ENCODE measurements around the gene RFX3. TPM values are rescaled to one million over a fixed set of nuclear protein-coding genes. Genes with fewer than 3 reads are reported as not detected.

Gene RFX3
- total RNA-seq, 1 donor from 2014 or later: 4.9 TPM

DNA sequence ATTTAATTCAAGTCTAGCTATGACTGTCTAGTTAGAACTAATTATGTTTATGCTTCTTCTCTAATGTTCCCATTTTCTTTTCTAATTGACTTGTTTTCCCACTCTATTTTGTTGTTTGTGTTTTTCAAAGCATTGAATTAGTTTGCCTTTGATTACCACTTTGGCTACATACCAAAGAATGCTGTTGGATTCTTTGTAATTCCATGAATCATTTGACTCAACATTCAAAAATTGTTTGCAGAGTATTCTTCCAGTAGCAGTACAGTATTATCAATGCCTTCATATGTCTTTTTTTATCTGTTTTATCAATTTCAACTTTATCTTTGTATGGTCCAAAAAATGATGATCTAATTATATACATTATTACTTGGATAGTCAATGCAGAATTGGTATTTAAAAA lies 288.7 kb downstream of the RFX3 start:
- DNase-seq (ENCODE audit: low read depth in 2 of 2): no peak

DNA sequence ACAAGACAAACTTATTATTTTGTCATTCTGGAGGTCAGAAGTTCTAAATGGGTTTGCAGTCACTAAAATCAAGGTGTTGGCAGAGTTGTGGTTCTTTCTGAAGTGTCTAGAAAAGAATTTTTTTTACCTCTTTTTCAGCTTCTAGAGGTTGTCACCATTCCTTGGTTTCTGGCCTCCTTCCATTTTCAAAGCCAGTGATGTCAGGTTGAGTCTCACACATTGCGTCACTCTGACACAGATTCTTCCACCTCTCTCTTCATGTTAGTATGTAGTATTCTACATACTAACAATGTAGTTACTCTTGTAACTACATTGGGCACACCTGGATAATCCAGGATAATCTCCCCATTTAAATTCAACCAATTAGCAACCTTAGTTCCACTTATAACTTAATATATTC lies 290.3 kb downstream of the RFX3 start:
- no peak for DNase-seq (ENCODE audit: low read depth in 2 of 2)

DNA sequence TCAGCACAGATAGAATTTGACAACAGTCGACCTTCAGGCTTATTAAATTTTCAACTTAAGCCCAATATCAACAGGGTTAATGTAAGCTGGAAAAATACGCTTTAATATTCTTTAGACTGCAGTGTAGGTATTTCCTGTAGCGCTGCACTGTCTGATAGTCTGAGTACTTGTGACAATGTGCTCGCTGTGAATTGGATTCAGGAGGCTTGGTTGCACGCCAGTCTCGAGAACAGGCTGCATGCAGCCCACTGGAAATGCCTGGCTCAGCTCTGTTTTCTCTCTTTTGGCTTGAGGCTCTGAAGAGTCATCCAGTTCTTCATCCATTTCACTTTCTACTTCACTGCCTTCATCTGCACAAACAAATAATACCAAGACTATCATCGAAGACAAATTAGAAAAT lies 300.9 kb downstream of the RFX3 start:
- peak; percentile 55 to 79 for DNase-seq (ENCODE audit: low read depth in 2 of 2)

DNA sequence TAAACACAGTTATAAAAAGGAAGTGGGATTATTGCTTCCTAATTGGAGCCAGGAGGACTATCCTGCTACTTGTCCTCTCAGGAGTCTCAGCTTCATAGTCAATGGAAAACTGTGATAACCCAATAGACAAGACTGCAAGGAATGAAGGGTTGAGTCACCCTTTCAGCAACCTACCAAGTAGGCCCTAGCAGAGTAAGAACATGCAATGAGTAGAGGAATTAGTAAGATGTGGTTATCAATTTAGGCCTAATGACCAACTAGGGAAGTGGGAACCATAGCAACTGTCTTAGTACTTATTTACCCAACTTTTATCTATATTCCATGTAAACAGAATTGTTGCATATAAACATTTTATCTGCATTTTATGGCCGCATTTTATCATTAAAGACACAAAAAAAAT lies 310.1 kb downstream of the RFX3 start:
- no peak for DNase-seq (ENCODE audit: low read depth in 2 of 2)

DNA sequence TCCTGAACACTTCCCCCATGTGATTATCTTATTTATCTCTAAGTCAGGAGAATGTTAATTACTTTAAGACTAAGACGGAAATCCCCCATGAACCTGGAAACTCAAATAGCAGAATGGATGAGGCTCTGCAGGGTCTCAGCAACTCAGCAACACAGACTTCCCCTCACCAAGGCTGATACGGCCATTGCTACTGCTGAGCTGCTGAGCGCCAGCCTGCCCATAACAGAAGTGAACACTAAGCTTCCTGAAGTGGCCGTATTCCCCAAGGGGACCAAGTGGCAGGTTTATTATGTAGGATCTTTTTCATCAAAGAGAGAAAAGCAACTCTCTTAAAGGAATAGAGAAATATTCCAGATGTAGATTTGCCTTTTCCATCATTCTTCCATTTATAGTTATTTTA lies 311.1 kb downstream of the RFX3 start:
- no peak for DNase-seq (ENCODE audit: low read depth in 2 of 2)

DNA sequence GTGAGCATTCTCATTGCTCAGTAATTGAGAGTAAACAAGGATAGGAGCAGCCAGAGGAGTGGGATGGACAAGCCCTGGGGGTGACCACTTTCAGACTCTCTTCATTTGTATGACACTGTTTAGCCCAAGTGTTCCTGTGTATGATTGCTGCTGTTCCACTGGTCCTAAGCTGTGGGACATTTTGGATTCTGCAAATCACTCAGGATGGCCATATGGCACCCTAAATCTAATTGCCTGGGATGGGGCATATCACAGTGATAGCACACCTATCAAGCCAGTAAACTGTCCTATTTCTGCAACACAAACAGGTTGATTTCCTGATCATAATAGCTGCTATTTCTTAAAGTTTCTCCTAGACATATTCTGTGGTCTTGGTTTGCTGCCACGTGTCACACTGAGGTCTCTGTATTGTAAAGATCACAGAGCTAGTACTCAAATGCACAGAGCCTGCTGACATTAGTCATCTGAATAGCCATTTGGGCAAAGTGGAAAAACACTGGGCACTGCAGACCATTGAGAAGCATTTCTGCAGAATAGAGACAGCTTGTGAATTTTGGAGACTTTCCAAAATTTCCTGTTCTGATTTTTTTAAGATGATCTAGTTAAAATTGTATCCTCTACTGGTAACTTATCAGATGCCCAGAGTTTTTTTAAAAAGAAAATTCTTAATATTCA lies 320.2 kb downstream of the RFX3 start:
- DNase-seq (ENCODE audit: low read depth in 2 of 2): peak in 1 of 2 donors; percentile 16

DNA sequence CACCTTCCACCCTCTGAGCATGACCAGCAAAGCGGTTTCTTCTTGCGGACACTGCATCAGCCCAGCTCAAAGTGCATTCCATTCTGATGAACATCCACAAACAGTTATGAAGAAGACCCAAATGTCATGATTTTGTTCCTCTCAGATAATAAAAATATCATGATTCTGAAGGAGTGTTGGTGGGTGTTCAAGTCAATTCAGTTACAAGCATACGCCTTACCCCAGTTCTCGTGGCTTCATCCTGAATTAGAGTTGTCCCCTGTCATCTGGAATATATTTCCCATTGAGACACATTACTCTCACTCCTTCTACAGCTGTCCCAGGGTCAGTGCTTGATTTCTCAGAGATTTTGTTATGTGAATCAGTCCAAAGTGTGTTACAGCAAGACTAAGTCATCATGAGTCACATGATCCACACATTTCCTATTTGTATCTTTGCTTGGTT lies 325.4 kb downstream of the RFX3 start:
- no peak for DNase-seq (ENCODE audit: low read depth in 2 of 2)

DNA sequence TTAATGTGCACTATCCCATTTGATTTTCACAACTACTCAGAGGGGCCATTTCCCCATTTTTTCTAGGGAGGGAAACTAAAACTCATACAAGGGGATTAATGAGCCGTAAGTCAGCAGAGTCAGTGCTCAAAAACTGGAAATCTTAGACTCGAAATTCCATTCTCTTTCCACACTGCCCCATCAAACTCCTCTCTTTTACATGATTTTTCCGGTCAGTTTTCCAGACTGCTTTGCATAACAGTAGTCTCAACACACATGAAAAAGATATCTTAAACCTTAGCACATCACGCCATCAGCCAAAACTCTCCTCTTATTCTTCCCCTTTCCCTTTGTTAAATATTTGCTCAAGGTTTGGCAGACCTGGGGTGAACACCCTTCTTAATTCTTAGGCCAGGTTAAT lies 332.0 kb downstream of the RFX3 start:
- no peak for DNase-seq (ENCODE audit: low read depth in 2 of 2)

DNA sequence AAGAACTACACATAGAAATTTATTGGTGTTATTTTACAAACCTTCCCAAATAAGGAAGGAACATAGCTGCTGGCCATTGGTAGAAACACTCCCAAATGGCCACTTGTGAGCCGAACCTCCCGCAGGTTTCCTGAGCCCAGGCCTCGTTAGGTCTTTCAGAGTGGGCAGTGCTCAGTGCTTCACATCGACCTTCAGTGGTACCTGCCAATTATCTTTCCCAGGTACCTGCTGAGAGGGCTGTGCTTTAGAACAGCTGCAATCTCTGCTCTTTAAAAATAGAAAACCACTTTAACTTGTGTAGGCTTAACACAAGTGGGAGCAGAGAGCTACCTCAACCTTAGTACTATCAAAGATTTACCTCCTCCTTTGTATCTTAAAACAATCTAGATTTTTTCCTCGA lies 334.1 kb downstream of the RFX3 start:
- DNase-seq (ENCODE audit: low read depth in 2 of 2): no peak

DNA sequence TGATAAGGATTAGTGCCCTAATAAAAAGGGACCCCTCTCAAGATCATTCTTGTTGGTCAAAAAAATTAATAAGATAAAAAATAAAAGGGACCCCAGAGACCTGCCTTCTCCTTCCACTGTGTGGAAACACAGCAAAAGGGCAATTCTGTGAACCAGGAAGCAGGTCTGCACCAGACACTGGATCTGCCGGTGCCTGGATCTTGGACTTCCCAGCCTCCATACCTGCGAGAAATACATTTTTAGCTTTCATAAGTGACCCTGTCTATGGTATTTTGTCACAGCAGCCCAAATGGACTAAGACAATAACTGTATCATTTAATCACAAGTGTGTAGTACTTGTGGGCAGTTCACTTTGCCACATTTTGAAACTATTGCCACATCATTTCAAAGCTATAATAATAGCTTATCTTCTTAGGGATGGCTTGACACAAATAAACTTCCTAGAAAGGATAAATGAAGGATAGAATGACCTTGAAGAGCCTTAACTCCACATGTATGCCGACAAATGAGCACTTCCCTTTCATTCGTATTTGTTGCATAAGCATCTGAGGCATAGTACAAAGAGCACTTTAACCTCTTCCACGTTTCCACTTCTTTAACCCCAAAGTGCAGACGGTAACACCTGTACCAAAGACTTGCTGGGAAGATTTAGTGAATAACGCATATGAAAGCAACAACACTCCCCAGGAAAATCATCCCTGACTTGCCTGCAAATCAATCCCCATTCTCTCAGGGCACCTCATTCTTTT lies 336.5 kb downstream of the RFX3 start:
- DNase-seq (ENCODE audit: low read depth in 2 of 2): no peak

DNA sequence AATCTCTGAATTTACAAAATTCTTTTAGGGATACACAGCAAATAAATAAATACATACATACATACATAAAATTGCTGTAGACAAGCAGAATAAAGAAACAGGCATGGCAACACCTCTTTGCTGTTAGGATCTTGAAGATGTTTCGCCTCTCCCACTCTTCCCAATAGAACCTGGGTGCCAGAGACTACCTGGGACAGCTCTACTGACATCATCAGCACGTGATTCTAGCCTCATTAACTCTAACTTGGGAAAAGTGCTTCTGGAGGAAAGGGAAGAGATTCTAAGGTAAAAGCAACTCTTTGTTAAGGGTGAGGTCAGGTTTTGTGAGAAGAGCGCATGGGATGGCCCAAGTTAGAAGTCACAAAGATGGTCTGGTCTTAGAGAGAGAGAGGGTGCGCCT lies 339.1 kb downstream of the RFX3 start:
- DNase-seq (ENCODE audit: low read depth in 2 of 2): no peak

DNA sequence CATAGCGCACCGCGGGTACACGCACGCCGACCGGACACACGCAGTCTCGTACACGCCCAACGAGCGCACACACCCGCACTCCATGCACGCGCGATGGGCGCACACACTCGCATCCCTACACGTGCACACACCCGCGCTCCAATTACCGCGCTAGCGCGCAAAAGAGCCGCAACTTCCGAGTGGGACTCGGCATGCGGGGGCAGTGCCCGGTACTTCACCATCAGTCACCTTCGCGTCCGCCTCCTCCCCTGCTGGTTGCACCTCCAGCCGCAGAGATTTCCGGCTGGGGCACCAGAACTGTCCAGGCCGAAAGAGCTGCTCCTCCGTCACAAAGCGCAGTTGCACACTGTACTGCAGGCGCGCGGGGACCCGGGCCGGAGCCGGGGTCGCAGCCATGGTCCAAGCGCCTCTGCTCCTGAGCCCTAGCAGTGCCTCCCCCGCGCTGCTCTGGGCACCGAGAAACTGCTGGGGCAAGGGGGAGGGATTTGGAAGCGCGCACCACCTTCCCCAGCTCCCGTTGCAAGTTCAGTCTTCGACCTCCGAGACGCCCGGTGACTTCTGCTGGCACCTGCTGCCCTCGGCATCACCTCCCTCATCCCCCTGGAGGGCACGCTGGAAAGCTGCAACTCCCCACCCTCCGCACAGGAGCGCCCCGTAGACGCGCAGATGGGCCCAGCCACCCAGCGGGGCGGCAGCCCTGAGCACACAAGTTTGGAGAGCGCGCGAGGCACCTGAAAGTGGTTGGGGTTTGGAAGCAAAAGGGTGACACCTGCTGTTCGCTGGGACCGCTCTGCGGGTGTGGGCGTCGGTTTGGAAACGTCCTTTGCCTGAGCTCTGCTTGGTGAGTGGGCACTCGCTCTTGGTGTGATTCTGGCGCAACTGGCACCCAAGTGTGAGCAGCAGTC lies 344.5 kb downstream of the RFX3 start:
- peak; percentile 9 to 31 for DNase-seq (ENCODE audit: low read depth in 2 of 2)

DNA sequence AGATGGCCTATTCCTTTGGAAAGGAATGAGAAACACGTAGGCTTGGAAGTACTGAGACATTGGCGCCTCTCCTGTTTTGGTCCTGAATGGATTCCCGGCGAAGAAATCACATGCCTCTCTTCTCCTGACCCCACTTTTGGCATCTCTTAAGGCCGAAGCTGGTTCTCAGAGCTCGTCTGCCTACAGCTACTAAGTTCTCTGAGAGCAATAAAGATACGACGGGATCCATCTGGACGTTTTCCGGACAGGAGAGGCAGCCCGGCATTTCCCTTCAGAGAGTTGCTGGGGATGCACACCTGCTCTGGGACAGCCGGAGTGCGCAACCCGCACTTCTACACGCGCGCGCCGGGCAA lies 345.1 kb downstream of the RFX3 start:
- DNase-seq (ENCODE audit: low read depth in 2 of 2): no peak

DNA sequence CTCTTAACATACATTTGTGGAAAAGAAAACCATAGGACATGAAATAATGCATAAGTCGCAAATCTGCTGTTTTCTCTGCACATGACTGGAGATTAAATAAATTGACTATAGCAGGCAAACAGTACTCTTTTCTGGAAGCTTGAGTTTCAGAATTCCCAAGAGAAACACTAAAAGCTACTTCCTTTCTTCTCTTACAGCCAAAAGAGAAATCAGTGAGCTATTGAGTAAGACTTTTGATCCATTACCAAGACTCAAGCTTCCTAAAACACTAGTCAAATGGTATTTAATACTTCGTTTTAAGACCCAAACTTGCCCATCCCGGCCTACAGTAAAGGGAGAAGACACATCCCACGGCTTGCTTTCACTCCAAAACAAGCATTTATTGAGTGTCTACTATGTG lies 346.1 kb downstream of the RFX3 start:
- DNase-seq (ENCODE audit: low read depth in 2 of 2): no peak

DNA sequence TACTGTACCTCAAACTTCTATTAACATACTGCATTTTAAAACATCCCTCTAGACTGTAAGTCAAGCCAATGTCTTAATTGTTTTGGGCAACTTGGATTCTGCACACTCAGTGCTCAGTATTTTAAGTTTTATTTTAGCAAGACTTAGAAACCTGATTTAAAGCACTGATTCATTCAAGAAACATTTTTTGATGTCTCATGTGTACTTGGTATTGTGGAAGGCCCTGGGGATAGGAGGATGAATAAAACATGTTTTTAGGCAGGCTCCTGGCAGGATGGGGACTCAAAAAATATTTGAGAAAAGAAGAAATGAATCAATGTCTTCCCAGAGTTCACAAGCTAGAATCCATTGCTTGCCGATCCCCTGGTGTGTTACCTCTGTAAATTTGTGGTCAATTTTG lies 347.9 kb downstream of the RFX3 start:
- DNase-seq (ENCODE audit: low read depth in 2 of 2): no peak

DNA sequence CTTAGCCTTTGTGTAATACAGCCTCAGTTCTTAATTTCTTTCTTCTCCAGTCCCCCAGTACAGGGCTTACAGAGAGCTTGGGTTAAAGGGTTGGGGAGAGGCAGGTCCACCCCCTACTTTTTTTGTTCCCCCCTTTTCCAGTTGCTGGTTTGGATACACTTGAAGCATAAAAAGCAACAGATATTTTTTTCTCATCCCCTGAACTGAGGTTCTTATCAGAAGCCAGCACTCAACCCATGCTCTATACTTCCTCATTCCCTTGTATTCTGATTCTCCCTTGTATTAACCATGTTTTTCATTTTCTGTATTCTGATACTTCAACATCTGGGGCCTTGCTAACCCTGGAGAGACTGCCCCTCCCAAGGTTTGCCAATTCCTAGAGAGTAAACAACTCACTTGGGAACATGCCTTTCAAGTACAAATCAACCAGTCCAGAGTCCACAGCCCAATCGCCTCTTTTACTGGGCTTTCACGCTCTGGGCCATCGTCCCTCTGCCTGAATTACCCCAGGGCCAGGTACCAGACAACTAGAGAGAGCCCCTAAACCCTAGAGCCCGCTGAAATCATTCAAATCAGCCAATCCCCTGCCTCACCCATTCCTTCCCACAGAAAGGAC lies 348.5 kb downstream of the RFX3 start:
- DNase-seq (ENCODE audit: low read depth in 2 of 2): no peak

DNA sequence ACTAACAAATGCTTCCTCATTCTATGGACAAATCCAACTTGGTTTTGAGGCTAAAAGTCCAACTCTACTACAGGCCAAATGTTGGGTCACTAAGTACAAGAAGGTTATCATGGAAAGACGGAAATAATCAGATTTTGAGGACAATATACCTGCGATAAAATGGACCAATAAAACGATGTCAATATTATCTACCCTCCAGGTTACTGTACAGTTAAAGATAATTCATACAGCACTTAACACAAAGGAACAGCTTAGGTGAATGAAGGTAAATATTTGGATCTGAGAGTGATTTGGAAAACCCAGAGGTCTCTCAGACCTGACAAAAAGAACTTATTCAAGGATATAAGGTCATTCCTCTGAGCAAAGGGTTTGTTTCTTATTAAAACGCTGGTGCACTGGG lies 352.4 kb downstream of the RFX3 start:
- DNase-seq (ENCODE audit: low read depth in 2 of 2): no peak

DNA sequence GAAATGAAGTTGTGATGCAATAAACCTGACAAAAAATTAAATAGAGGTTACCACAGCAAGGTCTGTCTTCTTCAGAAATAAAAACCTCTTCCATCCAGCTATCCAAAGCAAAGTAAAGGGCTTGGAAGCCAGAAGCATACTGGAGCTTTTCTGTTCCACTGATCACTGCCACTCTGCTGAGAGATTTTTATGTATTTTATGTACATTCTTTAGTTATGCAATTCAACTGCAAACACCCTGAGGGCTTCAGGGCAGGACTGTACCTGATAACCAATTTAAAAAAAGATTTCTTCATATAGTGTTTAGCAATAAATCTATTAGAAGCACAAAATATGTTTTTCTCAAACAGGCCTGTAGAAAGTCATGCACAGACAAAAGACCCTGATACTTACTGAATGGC lies 355.0 kb downstream of the RFX3 start:
- no peak for DNase-seq (ENCODE audit: low read depth in 2 of 2)

Measured in dermis microvascular lymphatic vessel endothelial cell (primary cell).